H9 (cell line): ENCODE results near the gene CALY. TPM values are rescaled to one million over a fixed set of nuclear protein-coding genes. Genes with fewer than 3 reads are reported as not detected.

Source experiments
- DNase-seq: peaks from one replicate; pipeline ENCODE4 v3.0.0-alpha.2; 2017
- H2AFZ ChIP-seq: one replicate; pipeline ENCODE4 v1.6.1; 2013; ENCODE audit warnings: mild to moderate bottlenecking, low read length, control low read depth, moderate library complexity
- H2AK5ac ChIP-seq: 2 replicates; pipeline ENCODE4 v1.6.1; 2013; ENCODE audit warnings: low read length, control low read depth, mixed read lengths; ENCODE audit not compliant: insufficient read length
- H2BK120ac ChIP-seq: one replicate; pipeline ENCODE4 v1.6.1; 2013; ENCODE audit warnings: low read depth, mild to moderate bottlenecking, low read length, control low read depth, inconsistent platforms; ENCODE audit not compliant: poor library complexity, severe bottlenecking
- H2BK12ac ChIP-seq: 2 replicates; pipeline ENCODE4 v1.6.1; 2013; ENCODE audit warnings: low read length, control low read depth, mixed read lengths, low read depth; ENCODE audit not compliant: insufficient read length
- H2BK15ac ChIP-seq: 2 replicates; pipeline ENCODE4 v1.6.1; 2013; ENCODE audit warnings: low read depth, low read length, control low read depth
- H2BK20ac ChIP-seq: one replicate; pipeline ENCODE4 v1.6.1; 2013; ENCODE audit warnings: low read depth, mild to moderate bottlenecking, low read length, control low read depth, inconsistent platforms; ENCODE audit not compliant: poor library complexity, severe bottlenecking
- H2BK5ac ChIP-seq: 2 replicates; pipeline ENCODE4 v1.6.1; 2013; ENCODE audit warnings: low read length, control low read depth, mixed read lengths; ENCODE audit not compliant: insufficient read length
- H3K14ac ChIP-seq: 2 replicates; pipeline ENCODE4 v1.6.1; 2013; ENCODE audit warnings: low read length, control low read depth; ENCODE audit not compliant: insufficient read depth
- H3K18ac ChIP-seq: 2 replicates; pipeline ENCODE4 v1.6.1; 2013; ENCODE audit warnings: low read depth, mild to moderate bottlenecking, mixed read lengths, low read length, control low read depth; ENCODE audit not compliant: insufficient read length
- H3K23ac ChIP-seq: 2 replicates; pipeline ENCODE4 v1.6.1; 2013; ENCODE audit warnings: low read length, control low read depth, mixed read lengths, low read depth; ENCODE audit not compliant: insufficient read length
- H3K23me2 ChIP-seq: 2 replicates; pipeline ENCODE4 v1.6.1; 2013; ENCODE audit warnings: low read depth, mild to moderate bottlenecking, mixed read lengths, low read length, control low read depth; ENCODE audit not compliant: insufficient read length, poor library complexity, severe bottlenecking
- H3K27ac ChIP-seq: 2 replicates; pipeline ENCODE4 v1.5.1; 2013; ENCODE audit warnings: low read length, control low read depth, mixed read lengths, low read depth; ENCODE audit not compliant: insufficient read length
- H3K27me3 ChIP-seq: 2 replicates; pipeline ENCODE4 v1.6.1; 2013; ENCODE audit warnings: low read length, control low read depth, inconsistent platforms; ENCODE audit not compliant: insufficient read depth
- H3K4ac ChIP-seq: 2 replicates; pipeline ENCODE4 v1.6.1; 2013; ENCODE audit warnings: low read depth, mild to moderate bottlenecking, control low read depth, inconsistent platforms, low read length, moderate library complexity
- H3K4me1 ChIP-seq: 2 replicates; pipeline ENCODE4 v1.6.1; 2013; ENCODE audit warnings: low read length, control low read depth, inconsistent platforms; ENCODE audit not compliant: insufficient read depth
- H3K4me2 ChIP-seq: 2 replicates; pipeline ENCODE4 v1.6.1; 2013; ENCODE audit warnings: low read length, control low read depth, mixed read lengths; ENCODE audit not compliant: insufficient read length, insufficient read depth
- H3K56ac ChIP-seq: 2 replicates; pipeline ENCODE4 v1.6.1; 2013; ENCODE audit warnings: low read depth, mild to moderate bottlenecking, mixed read lengths, low read length, control low read depth; ENCODE audit not compliant: insufficient read length
- H3K79me1 ChIP-seq: 2 replicates; pipeline ENCODE4 v1.6.1; 2013; ENCODE audit warnings: low read depth, mild to moderate bottlenecking, moderate library complexity, low read length, control low read depth, inconsistent platforms; ENCODE audit not compliant: insufficient read depth, poor library complexity, severe bottlenecking
- H3K79me2 ChIP-seq: 2 replicates; pipeline ENCODE4 v1.6.1; 2013; ENCODE audit warnings: low read length, control low read depth, inconsistent platforms; ENCODE audit not compliant: insufficient read depth
- H3K9ac ChIP-seq: 2 replicates; pipeline ENCODE4 v1.6.1; 2013; ENCODE audit warnings: low read length, control low read depth, mixed read lengths; ENCODE audit not compliant: insufficient read length; ENCODE audit errors: extremely low read depth
- H3K9me3 ChIP-seq: one replicate; pipeline ENCODE4 v1.6.1; 2013; ENCODE audit warnings: low read depth, low read length, inconsistent platforms; ENCODE audit not compliant: control insufficient read depth
- H3T11ph ChIP-seq: one replicate; pipeline ENCODE4 v1.6.1; 2013; ENCODE audit warnings: mild to moderate bottlenecking, low read length, control low read depth, inconsistent platforms
- H4K20me1 ChIP-seq: one replicate; pipeline ENCODE4 v1.6.1; 2013; ENCODE audit not compliant: control insufficient read depth, insufficient read length, insufficient read depth
- H4K5ac ChIP-seq: 2 replicates; pipeline ENCODE4 v1.6.1; 2013; ENCODE audit warnings: low read depth, mild to moderate bottlenecking, mixed read lengths, low read length, control low read depth; ENCODE audit not compliant: insufficient read length
- H4K8ac ChIP-seq: replicated peaks from 2 replicates; pipeline ENCODE4 v1.6.1; 2013; ENCODE audit warnings: low read length, control low read depth, mixed read lengths, low read depth; ENCODE audit not compliant: insufficient read length
- H4K91ac ChIP-seq: 2 replicates; pipeline ENCODE4 v1.6.1; 2013; ENCODE audit warnings: low read depth, mild to moderate bottlenecking, moderate library complexity, mixed read lengths, low read length, control low read depth; ENCODE audit not compliant: insufficient read length
- H3K27ac Mint-ChIP-seq, 3 experiments: 2 replicates in 2 of 3; 3 replicates in 1 of 3; pipeline ENCODE4 v1.8.0; 2020 to 2021; ENCODE audit warnings: mixed read lengths in 3 of 3, mild to moderate bottlenecking in 1 of 3, moderate library complexity in 1 of 3
- H3K27me3 Mint-ChIP-seq: 2 replicates; pipeline ENCODE4 v1.8.0; 2021; ENCODE audit warnings: low read depth, mild to moderate bottlenecking, moderate library complexity, mixed read lengths
- H3K36me3 Mint-ChIP-seq, 3 experiments: 2 replicates in 2 of 3; 3 replicates in 1 of 3; pipeline ENCODE4 v1.8.0; 2020 to 2021; ENCODE audit warnings: low read depth in 3 of 3, mixed read lengths in 3 of 3; ENCODE audit not compliant: insufficient read depth in 1 of 3
- H3K4me1 Mint-ChIP-seq, 2 experiments: 2 replicates each; pipeline ENCODE4 v1.8.0; 2020; ENCODE audit warnings: mixed read lengths in 2 of 2
- H3K4me3 Mint-ChIP-seq, 2 experiments: 2 replicates in 1 of 2; 3 replicates in 1 of 2; pipeline ENCODE4 v1.8.0; 2020 to 2021; ENCODE audit warnings: mild to moderate bottlenecking in 2 of 2, mixed read lengths in 2 of 2, moderate library complexity in 1 of 2
- H3K9me3 Mint-ChIP-seq, 2 experiments: 2 replicates in 1 of 2; 3 replicates in 1 of 2; pipeline ENCODE4 v1.8.0; 2020; ENCODE audit warnings: mild to moderate bottlenecking in 2 of 2, mixed read lengths in 2 of 2, moderate library complexity in 1 of 2
- WGBS: extraction: QIAGEN DNeasy Blood & Tissue Kit; methylation state at CpG from one replicate; pipeline ENCODE4 v1.1.7; 2013; ENCODE audit warnings: missing lambda C conversion rate, low lambda C conversion rate, mixed read lengths; ENCODE audit not compliant: insufficient read length; ENCODE audit errors: extremely low coverage; 5-methylcytosine and 5-hydroxymethylcytosine counted together
- total RNA-seq: library from RNA; stranded (reverse); gene quantifications from 2 replicates; pipeline ENCODE4 v1.2.1, GENCODE V29; 2021
- TF ChIP-seq, protein P1 (sequence below): fragments of 200-600 bp; sonication (generic); conservative IDR thresholded peaks from 3 replicates; pipeline ENCODE4 v1.8.0; 2021; ENCODE audit warnings: antibody characterized with exemption, mild to moderate bottlenecking

Gene CALY
- total RNA-seq, 1 experiment from 2014 or later = 2.9 TPM

DNA sequence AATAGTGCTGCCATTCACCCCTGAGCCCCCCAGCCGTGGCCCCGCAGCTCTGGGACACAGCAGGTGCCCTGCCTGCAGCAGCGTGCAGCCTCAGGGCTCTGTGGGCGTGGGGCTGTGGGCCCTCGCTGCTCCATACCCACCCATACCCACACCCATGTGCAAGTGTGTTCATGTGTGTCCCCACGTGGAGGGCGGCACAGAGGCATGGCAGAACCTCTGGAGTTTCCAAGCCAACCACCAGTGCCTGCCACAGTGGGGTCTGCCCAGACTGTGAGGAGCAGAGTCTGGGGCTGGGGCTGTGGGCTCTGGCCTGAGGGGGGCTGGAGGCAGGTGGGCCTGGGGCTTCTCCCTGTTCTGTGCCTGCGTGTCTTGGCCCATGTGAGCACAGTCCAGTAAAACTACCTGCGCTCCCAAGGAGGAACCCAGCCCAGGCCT is 12.9 kb upstream of the CALY start:
- no peak overlapping the region for H3K56ac ChIP-seq
- no peaks in the 10 kb centered on the region for H3K23me2 ChIP-seq
- no peak for DNase-seq
- H2BK15ac ChIP-seq = no peak overlapping the region
- no peak overlapping the region for H3T11ph ChIP-seq
- Mint-ChIP-seq H3K36me3 (no peaks in the 10 kb centered on the region; a peak in 1 of 7 replicates), H3K4me3 (no peak overlapping the region), H3K4me1 (peaks cover 4 to 28% of the 10 kb centered on the region in 2 experiments; a peak in 3 of 4 replicates), H3K27me3 (peaks cover 16% of the 10 kb centered on the region), H3K27ac (no peak overlapping the region), H3K9me3 (no peaks in the 10 kb centered on the region; a peak in 1 of 5 replicates)
- no peak overlapping the region for H3K27ac ChIP-seq
- no peak overlapping the region for H3K9ac ChIP-seq
- no peak overlapping the region for H4K5ac ChIP-seq
- H4K91ac ChIP-seq = no peak overlapping the region
- H3K4me2 ChIP-seq = no peak overlapping the region
- no peak overlapping the region for H3K18ac ChIP-seq
- no peaks in the 10 kb centered on the region for H3K79me1 ChIP-seq
- no peak overlapping the region for H4K8ac ChIP-seq
- no peaks in the 10 kb centered on the region for H3K4me1 ChIP-seq
- H2AK5ac ChIP-seq = no peak overlapping the region
- no CpG with 5 or more reads among the region's 9 CpGs for WGBS
- no peaks in the 10 kb centered on the region for H3K9me3 ChIP-seq
- H3K79me2 ChIP-seq = no peaks in the 10 kb centered on the region
- no peaks in the 10 kb centered on the region for H4K20me1 ChIP-seq
- no peak overlapping the region for H2BK5ac ChIP-seq
- H2BK20ac ChIP-seq = no peak overlapping the region
- no peak overlapping the region for H2BK12ac ChIP-seq
- no peak overlapping the region for H3K14ac ChIP-seq
- no peak overlapping the region for H3K23ac ChIP-seq
- H3K4ac ChIP-seq = no peak overlapping the region
- no peaks in the 10 kb centered on the region; the same call in 1 of the 2 replicates for H3K27me3 ChIP-seq
- no peak overlapping the region for H2BK120ac ChIP-seq
- no peak overlapping the region for H2AFZ ChIP-seq
- TF ChIP-seq, protein P1, sequence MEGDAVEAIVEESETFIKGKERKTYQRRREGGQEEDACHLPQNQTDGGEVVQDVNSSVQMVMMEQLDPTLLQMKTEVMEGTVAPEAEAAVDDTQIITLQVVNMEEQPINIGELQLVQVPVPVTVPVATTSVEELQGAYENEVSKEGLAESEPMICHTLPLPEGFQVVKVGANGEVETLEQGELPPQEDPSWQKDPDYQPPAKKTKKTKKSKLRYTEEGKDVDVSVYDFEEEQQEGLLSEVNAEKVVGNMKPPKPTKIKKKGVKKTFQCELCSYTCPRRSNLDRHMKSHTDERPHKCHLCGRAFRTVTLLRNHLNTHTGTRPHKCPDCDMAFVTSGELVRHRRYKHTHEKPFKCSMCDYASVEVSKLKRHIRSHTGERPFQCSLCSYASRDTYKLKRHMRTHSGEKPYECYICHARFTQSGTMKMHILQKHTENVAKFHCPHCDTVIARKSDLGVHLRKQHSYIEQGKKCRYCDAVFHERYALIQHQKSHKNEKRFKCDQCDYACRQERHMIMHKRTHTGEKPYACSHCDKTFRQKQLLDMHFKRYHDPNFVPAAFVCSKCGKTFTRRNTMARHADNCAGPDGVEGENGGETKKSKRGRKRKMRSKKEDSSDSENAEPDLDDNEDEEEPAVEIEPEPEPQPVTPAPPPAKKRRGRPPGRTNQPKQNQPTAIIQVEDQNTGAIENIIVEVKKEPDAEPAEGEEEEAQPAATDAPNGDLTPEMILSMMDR = no peak
